Vagina (tissue), 2 donors: ENCODE results near the gene CNTNAP1. TPM values are rescaled to one million over a fixed set of nuclear protein-coding genes. Genes with fewer than 3 reads are reported as not detected.

Experiments used
- DNase-seq, 2 donors: peaks; one replicate each; pipeline ENCODE4 v3.0.0-alpha.2; 2017; ENCODE audit errors: extremely low spot score in 2 of 2
- H3K27ac ChIP-seq: fragments of 200-600 bp; sonication (generic); one replicate; pipeline ENCODE4 v1.5.1; 2019
- H3K27me3 ChIP-seq: fragments of 200-600 bp; sonication (generic); one replicate; pipeline ENCODE4 v1.5.1; 2019
- H3K36me3 ChIP-seq, 2 donors: fragments of 200-600 bp; sonication (generic); one replicate each; pipeline ENCODE4 v1.5.1; 2017 to 2019
- H3K4me1 ChIP-seq: fragments of 200-600 bp; sonication (generic); one replicate; pipeline ENCODE4 v1.5.1; 2019
- H3K4me3 ChIP-seq, 2 donors: fragments of 200-600 bp; sonication (generic); 1 replicate in 1 of 2; 2 replicates in 1 of 2; pipeline ENCODE4 v1.5.1; 2016 to 2019
- H3K9me3 ChIP-seq: fragments of 200-600 bp; sonication (generic); one replicate; pipeline ENCODE4 v1.5.1; 2019
- POLR2A ChIP-seq, 2 donors: fragments of 450-650 bp; IDR thresholded peaks; one replicate each; pipeline ENCODE4 v1.6.1; 2017; ENCODE audit warnings: antibody characterized with exemption in 2 of 2, mild to moderate bottlenecking in 2 of 2, moderate library complexity in 2 of 2
- POLR2AphosphoS5 ChIP-seq, 2 donors: sonication (generic); formaldehyde crosslinking; IDR thresholded peaks; one replicate each; pipeline ENCODE4 v1.9.0; 2017; ENCODE audit warnings: antibody characterized with exemption in 2 of 2, mild to moderate bottlenecking in 2 of 2, low read depth in 1 of 2; ENCODE audit not compliant: insufficient read depth in 1 of 2
- intact Hi-C: fragments of 100-400 bp; cut with DNase I; formaldehyde crosslinking; loops from one replicate; pipeline ENCODE4 v1.15.1; 2023
- total RNA-seq: library from RNA; depleted of rRNA; stranded (reverse); fragments of >200 nt; gene quantifications from one replicate; pipeline ENCODE4 v1.2.3, GENCODE V29; 2016
- TF ChIP-seq, protein P1 (sequence below), 3 experiments: fragments of 450-650 bp in 2 of 3; fragments of 200-600 bp in 1 of 3; sonication (generic) in 1 of 3; IDR thresholded peaks; one replicate each; pipeline ENCODE4 v1.5.1; 2017 to 2019; ENCODE audit warnings: antibody characterized with exemption in 3 of 3, mild to moderate bottlenecking in 2 of 3, moderate library complexity in 2 of 3

CNTNAP1 gene
- 5.9 TPM for total RNA-seq

DNA sequence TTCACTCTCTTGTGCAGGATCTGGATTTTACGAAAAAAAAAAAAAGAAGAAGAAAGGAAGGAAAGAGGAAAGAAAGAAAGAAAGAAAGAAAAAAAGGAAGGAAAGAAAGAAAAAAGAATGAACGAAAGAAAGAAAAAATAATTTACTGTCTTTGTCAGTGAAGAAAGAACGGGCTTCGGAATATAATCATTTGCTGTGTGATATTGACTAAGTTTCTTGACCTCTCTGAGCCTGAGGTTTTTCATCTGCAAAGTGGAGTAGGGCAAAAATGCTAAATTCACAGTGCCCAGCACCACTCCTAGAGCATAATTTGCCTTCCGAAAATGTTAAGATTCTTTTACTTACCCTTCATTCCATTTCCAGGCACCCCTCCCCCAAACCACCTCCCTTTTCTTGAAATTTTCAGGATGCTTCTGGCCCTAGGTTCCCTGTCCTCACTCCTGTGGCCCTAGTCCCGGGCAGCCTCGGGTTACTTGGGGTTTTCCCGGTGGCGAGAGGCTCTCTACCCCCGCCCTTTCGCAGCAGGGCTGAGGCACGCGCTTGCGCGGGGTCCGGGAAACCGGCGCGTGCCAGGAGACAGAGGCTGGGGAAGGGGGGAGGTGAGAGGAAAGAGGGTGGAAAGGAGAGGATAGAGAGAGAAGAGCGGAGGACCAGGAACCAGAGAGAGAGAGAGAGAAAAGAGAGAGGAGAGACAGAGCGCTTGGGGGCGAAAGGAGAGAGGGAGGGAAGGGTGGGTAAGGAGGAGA is at the start of gene CNTNAP1:
Gene CNTNAP1, plus strand, starts transcription at position 556 of the 746 bp plus-strand sequence. CDS start 299 bp downstream, outside the sequence.
- Histone ChIP-seq H3K4me3 (peak within 1 kb of the TSS; percentile 42 to 59), H3K4me1 (peaks cover 66% of the 10 kb centered on the region), H3K36me3 (no peaks in the 10 kb centered on the region), H3K27ac (peak within 1 kb of the TSS; percentile 84), H3K9me3 (no peaks in the 10 kb centered on the region), H3K27me3 (no peaks in the 10 kb centered on the region)
- intact Hi-C loops: no loop called here
- TF ChIP-seq, protein P1, sequence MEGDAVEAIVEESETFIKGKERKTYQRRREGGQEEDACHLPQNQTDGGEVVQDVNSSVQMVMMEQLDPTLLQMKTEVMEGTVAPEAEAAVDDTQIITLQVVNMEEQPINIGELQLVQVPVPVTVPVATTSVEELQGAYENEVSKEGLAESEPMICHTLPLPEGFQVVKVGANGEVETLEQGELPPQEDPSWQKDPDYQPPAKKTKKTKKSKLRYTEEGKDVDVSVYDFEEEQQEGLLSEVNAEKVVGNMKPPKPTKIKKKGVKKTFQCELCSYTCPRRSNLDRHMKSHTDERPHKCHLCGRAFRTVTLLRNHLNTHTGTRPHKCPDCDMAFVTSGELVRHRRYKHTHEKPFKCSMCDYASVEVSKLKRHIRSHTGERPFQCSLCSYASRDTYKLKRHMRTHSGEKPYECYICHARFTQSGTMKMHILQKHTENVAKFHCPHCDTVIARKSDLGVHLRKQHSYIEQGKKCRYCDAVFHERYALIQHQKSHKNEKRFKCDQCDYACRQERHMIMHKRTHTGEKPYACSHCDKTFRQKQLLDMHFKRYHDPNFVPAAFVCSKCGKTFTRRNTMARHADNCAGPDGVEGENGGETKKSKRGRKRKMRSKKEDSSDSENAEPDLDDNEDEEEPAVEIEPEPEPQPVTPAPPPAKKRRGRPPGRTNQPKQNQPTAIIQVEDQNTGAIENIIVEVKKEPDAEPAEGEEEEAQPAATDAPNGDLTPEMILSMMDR (IDR thresholded peaks at IDR 0.05): no peak
- TF ChIP-seq POLR2AphosphoS5 (IDR thresholded peaks at IDR 0.05; ENCODE audit: insufficient read depth in 1 of 2, low read depth in 1 of 2) (peak in 1 of 2 donors; percentile 77), POLR2A (IDR thresholded peaks at IDR 0.05) (no peak)
- no peak for DNase-seq

DNA sequence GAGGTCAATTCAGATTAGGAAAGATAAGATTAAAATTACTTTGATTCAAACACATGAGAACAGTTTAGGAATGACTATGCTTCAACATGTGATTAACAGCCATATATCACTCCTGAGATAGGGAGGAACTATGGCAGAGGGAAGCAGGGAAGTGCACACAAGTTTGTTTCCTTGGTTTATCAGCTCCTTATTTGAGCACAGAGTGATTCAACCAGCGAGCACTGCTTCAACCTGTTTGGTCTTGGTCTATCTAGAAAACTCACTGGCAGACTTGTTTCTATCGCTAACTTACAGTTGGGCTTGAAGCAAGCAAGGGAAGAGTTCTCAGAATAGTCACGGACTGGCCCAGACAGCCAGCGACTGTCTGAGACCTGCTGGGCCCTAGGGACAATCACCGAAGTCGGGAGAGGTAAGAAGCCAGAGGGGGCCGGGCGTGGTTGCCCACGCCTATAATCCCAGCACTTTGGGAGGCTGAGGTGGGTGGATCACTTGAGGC is 49.3 kb upstream of the CNTNAP1 start:
- no peak for DNase-seq
- TF ChIP-seq POLR2A (IDR thresholded peaks at IDR 0.05) (no peak), POLR2AphosphoS5 (IDR thresholded peaks at IDR 0.05; ENCODE audit: insufficient read depth in 1 of 2, low read depth in 1 of 2) (peak in 1 of 2 donors; percentile 84)
- H3K9me3 ChIP-seq: no peaks in the 10 kb centered on the region
- no peaks in the 10 kb centered on the region for H3K4me1 ChIP-seq
- intact Hi-C loops: no loop called here
- no peaks in the 10 kb centered on the region for H3K27me3 ChIP-seq
- H3K27ac ChIP-seq: peak overlapping the region; percentile 27
- no peak overlapping the region for H3K4me3 ChIP-seq
- H3K36me3 ChIP-seq: no peaks in the 10 kb centered on the region

DNA sequence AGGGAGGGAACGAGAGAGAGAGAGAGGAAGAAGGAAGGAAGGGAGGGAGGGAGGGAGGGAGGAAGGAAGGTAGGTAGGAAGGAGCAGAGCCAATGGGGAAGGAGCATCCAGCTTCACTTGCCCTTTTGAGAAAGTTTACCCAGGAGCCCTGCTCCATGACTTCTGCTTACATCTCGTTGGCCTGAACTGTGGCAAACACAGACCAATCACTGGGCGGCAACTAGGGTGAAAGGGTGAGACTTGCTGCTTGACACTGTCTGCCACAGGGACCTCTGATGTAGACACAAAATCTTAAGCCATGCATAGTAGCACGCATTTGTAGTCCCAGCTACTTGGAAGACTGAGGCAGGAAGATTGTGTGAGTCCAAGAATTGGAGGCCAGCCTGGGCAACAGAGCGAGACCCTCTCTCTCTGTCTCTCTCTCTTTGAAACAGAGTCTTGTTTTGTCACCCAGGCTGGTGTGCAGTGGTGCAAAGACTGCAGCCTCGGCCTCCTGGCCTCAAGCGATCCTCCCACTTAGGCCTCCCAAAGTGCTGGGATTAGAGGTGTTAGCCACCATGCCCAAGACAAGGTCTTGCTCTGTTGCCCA is 42.7 kb upstream of the CNTNAP1 start:
- Histone ChIP-seq H3K27ac (no peak overlapping the region), H3K36me3 (no peaks in the 10 kb centered on the region), H3K4me3 (no peak overlapping the region), H3K27me3 (no peaks in the 10 kb centered on the region), H3K9me3 (no peaks in the 10 kb centered on the region), H3K4me1 (no peaks in the 10 kb centered on the region)
- DNase-seq: no peak
- intact Hi-C loops: no loop called here
- TF ChIP-seq POLR2A (IDR thresholded peaks at IDR 0.05) (no peak), POLR2AphosphoS5 (IDR thresholded peaks at IDR 0.05; ENCODE audit: insufficient read depth in 1 of 2, low read depth in 1 of 2) (no peak)
- TF ChIP-seq, protein P1 (IDR thresholded peaks at IDR 0.05): no peak

DNA sequence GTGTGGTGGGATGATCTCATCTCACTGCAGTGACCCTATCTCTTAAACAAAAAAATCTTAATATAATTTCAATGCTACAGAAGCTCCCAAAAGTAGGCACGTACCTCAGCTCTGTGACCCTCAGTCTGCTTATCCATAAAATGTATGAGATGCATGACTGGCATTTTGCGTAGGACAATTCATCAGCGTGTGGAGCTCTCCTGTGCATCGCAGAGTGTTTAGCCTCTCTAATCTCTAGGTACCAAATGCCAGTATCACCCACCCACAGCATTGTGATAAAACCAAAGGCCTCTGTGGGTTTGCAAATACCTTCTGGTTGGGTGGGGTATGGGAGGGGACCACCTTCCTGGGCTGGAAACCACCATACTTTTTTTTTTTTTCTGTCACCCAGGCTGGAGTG is 42.2 kb upstream of the CNTNAP1 start:
- Histone ChIP-seq H3K36me3 (no peaks in the 10 kb centered on the region), H3K27me3 (no peaks in the 10 kb centered on the region), H3K9me3 (no peaks in the 10 kb centered on the region), H3K4me3 (no peak overlapping the region), H3K27ac (no peak overlapping the region), H3K4me1 (no peaks in the 10 kb centered on the region)
- no peak for DNase-seq
- TF ChIP-seq POLR2AphosphoS5 (IDR thresholded peaks at IDR 0.05; ENCODE audit: insufficient read depth in 1 of 2, low read depth in 1 of 2): no peak
- no peak for TF ChIP-seq POLR2A (IDR thresholded peaks at IDR 0.05)
- TF ChIP-seq, protein P1 (IDR thresholded peaks at IDR 0.05): no peak
- intact Hi-C loops: no loop called here

DNA sequence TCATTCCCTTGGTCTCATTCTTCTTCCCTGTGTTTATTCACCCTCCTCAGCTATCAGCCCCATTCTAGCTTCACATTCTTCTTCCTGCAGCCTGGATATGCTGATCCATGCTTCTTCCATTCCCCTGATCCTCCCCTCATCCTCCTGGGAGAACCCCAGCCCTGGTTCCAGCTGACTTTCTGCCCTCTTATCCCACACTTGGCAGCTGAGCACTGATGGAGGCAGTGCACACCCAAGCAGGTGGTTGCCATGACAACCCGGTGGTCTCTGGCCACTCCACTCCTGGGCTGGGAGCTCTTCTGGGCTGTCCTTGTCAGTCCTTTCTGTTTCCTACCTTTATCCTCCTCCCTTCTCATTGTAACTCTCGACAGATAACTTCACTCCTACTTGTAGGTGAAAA is 40.0 kb upstream of the CNTNAP1 start:
- TF ChIP-seq, protein P1 (IDR thresholded peaks at IDR 0.05): no peak
- TF ChIP-seq POLR2AphosphoS5 (IDR thresholded peaks at IDR 0.05; ENCODE audit: insufficient read depth in 1 of 2, low read depth in 1 of 2) (no peak), POLR2A (IDR thresholded peaks at IDR 0.05) (no peak)
- no peaks in the 10 kb centered on the region for H3K4me1 ChIP-seq
- intact Hi-C loops: no loop called here
- H3K27ac ChIP-seq: no peak overlapping the region
- no peak overlapping the region for H3K4me3 ChIP-seq
- no peak for DNase-seq
- no peaks in the 10 kb centered on the region for H3K9me3 ChIP-seq
- H3K27me3 ChIP-seq: no peaks in the 10 kb centered on the region
- H3K36me3 ChIP-seq: no peaks in the 10 kb centered on the region
